H9 (cell line): ENCODE data around the gene SPECC1. TPM values are rescaled to one million over a fixed set of nuclear protein-coding genes. Genes with fewer than 3 reads are reported as not detected.

Experiments
- DNase-seq: peaks from one replicate; pipeline ENCODE4 v3.0.0-alpha.2; 2017
- H2AFZ ChIP-seq: one replicate; pipeline ENCODE4 v1.6.1; 2013; ENCODE audit warnings: mild to moderate bottlenecking, low read length, control low read depth, moderate library complexity
- H2AK5ac ChIP-seq: 2 replicates; pipeline ENCODE4 v1.6.1; 2013; ENCODE audit warnings: low read length, control low read depth, mixed read lengths; ENCODE audit not compliant: insufficient read length
- H2BK120ac ChIP-seq: one replicate; pipeline ENCODE4 v1.6.1; 2013; ENCODE audit warnings: low read depth, mild to moderate bottlenecking, low read length, control low read depth, inconsistent platforms; ENCODE audit not compliant: poor library complexity, severe bottlenecking
- H2BK12ac ChIP-seq: 2 replicates; pipeline ENCODE4 v1.6.1; 2013; ENCODE audit warnings: low read length, control low read depth, mixed read lengths, low read depth; ENCODE audit not compliant: insufficient read length
- H2BK15ac ChIP-seq: 2 replicates; pipeline ENCODE4 v1.6.1; 2013; ENCODE audit warnings: low read depth, low read length, control low read depth
- H2BK20ac ChIP-seq: one replicate; pipeline ENCODE4 v1.6.1; 2013; ENCODE audit warnings: low read depth, mild to moderate bottlenecking, low read length, control low read depth, inconsistent platforms; ENCODE audit not compliant: poor library complexity, severe bottlenecking
- H2BK5ac ChIP-seq: 2 replicates; pipeline ENCODE4 v1.6.1; 2013; ENCODE audit warnings: low read length, control low read depth, mixed read lengths; ENCODE audit not compliant: insufficient read length
- H3K14ac ChIP-seq: 2 replicates; pipeline ENCODE4 v1.6.1; 2013; ENCODE audit warnings: low read length, control low read depth; ENCODE audit not compliant: insufficient read depth
- H3K18ac ChIP-seq: 2 replicates; pipeline ENCODE4 v1.6.1; 2013; ENCODE audit warnings: low read depth, mild to moderate bottlenecking, mixed read lengths, low read length, control low read depth; ENCODE audit not compliant: insufficient read length
- H3K23ac ChIP-seq: 2 replicates; pipeline ENCODE4 v1.6.1; 2013; ENCODE audit warnings: low read length, control low read depth, mixed read lengths, low read depth; ENCODE audit not compliant: insufficient read length
- H3K23me2 ChIP-seq: 2 replicates; pipeline ENCODE4 v1.6.1; 2013; ENCODE audit warnings: low read depth, mild to moderate bottlenecking, mixed read lengths, low read length, control low read depth; ENCODE audit not compliant: insufficient read length, poor library complexity, severe bottlenecking
- H3K27ac ChIP-seq: 2 replicates; pipeline ENCODE4 v1.5.1; 2013; ENCODE audit warnings: low read length, control low read depth, mixed read lengths, low read depth; ENCODE audit not compliant: insufficient read length
- H3K27me3 ChIP-seq: 2 replicates; pipeline ENCODE4 v1.6.1; 2013; ENCODE audit warnings: low read length, control low read depth, inconsistent platforms; ENCODE audit not compliant: insufficient read depth
- H3K4ac ChIP-seq: 2 replicates; pipeline ENCODE4 v1.6.1; 2013; ENCODE audit warnings: low read depth, mild to moderate bottlenecking, control low read depth, inconsistent platforms, low read length, moderate library complexity
- H3K4me1 ChIP-seq: 2 replicates; pipeline ENCODE4 v1.6.1; 2013; ENCODE audit warnings: low read length, control low read depth, inconsistent platforms; ENCODE audit not compliant: insufficient read depth
- H3K4me2 ChIP-seq: 2 replicates; pipeline ENCODE4 v1.6.1; 2013; ENCODE audit warnings: low read length, control low read depth, mixed read lengths; ENCODE audit not compliant: insufficient read length, insufficient read depth
- H3K56ac ChIP-seq: 2 replicates; pipeline ENCODE4 v1.6.1; 2013; ENCODE audit warnings: low read depth, mild to moderate bottlenecking, mixed read lengths, low read length, control low read depth; ENCODE audit not compliant: insufficient read length
- H3K79me1 ChIP-seq: 2 replicates; pipeline ENCODE4 v1.6.1; 2013; ENCODE audit warnings: low read depth, mild to moderate bottlenecking, moderate library complexity, low read length, control low read depth, inconsistent platforms; ENCODE audit not compliant: insufficient read depth, poor library complexity, severe bottlenecking
- H3K79me2 ChIP-seq: 2 replicates; pipeline ENCODE4 v1.6.1; 2013; ENCODE audit warnings: low read length, control low read depth, inconsistent platforms; ENCODE audit not compliant: insufficient read depth
- H3K9ac ChIP-seq: 2 replicates; pipeline ENCODE4 v1.6.1; 2013; ENCODE audit warnings: low read length, control low read depth, mixed read lengths; ENCODE audit not compliant: insufficient read length; ENCODE audit errors: extremely low read depth
- H3K9me3 ChIP-seq: one replicate; pipeline ENCODE4 v1.6.1; 2013; ENCODE audit warnings: low read depth, low read length, inconsistent platforms; ENCODE audit not compliant: control insufficient read depth
- H3T11ph ChIP-seq: one replicate; pipeline ENCODE4 v1.6.1; 2013; ENCODE audit warnings: mild to moderate bottlenecking, low read length, control low read depth, inconsistent platforms
- H4K20me1 ChIP-seq: one replicate; pipeline ENCODE4 v1.6.1; 2013; ENCODE audit not compliant: control insufficient read depth, insufficient read length, insufficient read depth
- H4K5ac ChIP-seq: 2 replicates; pipeline ENCODE4 v1.6.1; 2013; ENCODE audit warnings: low read depth, mild to moderate bottlenecking, mixed read lengths, low read length, control low read depth; ENCODE audit not compliant: insufficient read length
- H4K8ac ChIP-seq: replicated peaks from 2 replicates; pipeline ENCODE4 v1.6.1; 2013; ENCODE audit warnings: low read length, control low read depth, mixed read lengths, low read depth; ENCODE audit not compliant: insufficient read length
- H4K91ac ChIP-seq: 2 replicates; pipeline ENCODE4 v1.6.1; 2013; ENCODE audit warnings: low read depth, mild to moderate bottlenecking, moderate library complexity, mixed read lengths, low read length, control low read depth; ENCODE audit not compliant: insufficient read length
- H3K27ac Mint-ChIP-seq, 3 experiments: 2 replicates in 2 of 3; 3 replicates in 1 of 3; pipeline ENCODE4 v1.8.0; 2020 to 2021; ENCODE audit warnings: mixed read lengths in 3 of 3, mild to moderate bottlenecking in 1 of 3, moderate library complexity in 1 of 3
- H3K27me3 Mint-ChIP-seq: 2 replicates; pipeline ENCODE4 v1.8.0; 2021; ENCODE audit warnings: low read depth, mild to moderate bottlenecking, moderate library complexity, mixed read lengths
- H3K36me3 Mint-ChIP-seq, 3 experiments: 2 replicates in 2 of 3; 3 replicates in 1 of 3; pipeline ENCODE4 v1.8.0; 2020 to 2021; ENCODE audit warnings: low read depth in 3 of 3, mixed read lengths in 3 of 3; ENCODE audit not compliant: insufficient read depth in 1 of 3
- H3K4me1 Mint-ChIP-seq, 2 experiments: 2 replicates each; pipeline ENCODE4 v1.8.0; 2020; ENCODE audit warnings: mixed read lengths in 2 of 2
- H3K4me3 Mint-ChIP-seq, 2 experiments: 2 replicates in 1 of 2; 3 replicates in 1 of 2; pipeline ENCODE4 v1.8.0; 2020 to 2021; ENCODE audit warnings: mild to moderate bottlenecking in 2 of 2, mixed read lengths in 2 of 2, moderate library complexity in 1 of 2
- H3K9me3 Mint-ChIP-seq, 2 experiments: 2 replicates in 1 of 2; 3 replicates in 1 of 2; pipeline ENCODE4 v1.8.0; 2020; ENCODE audit warnings: mild to moderate bottlenecking in 2 of 2, mixed read lengths in 2 of 2, moderate library complexity in 1 of 2
- WGBS: extraction: QIAGEN DNeasy Blood & Tissue Kit; methylation state at CpG from one replicate; pipeline ENCODE4 v1.1.7; 2013; ENCODE audit warnings: missing lambda C conversion rate, low lambda C conversion rate, mixed read lengths; ENCODE audit not compliant: insufficient read length; ENCODE audit errors: extremely low coverage; 5-methylcytosine and 5-hydroxymethylcytosine counted together
- total RNA-seq: library from RNA; stranded (reverse); gene quantifications from 2 replicates; pipeline ENCODE4 v1.2.1, GENCODE V29; 2021
- TF ChIP-seq, protein P1 (sequence below): fragments of 200-600 bp; sonication (generic); conservative IDR thresholded peaks from 3 replicates; pipeline ENCODE4 v1.8.0; 2021; ENCODE audit warnings: antibody characterized with exemption, mild to moderate bottlenecking

Gene SPECC1
- total RNA-seq, 1 experiment from 2014 or later: 65.7 TPM

DNA sequence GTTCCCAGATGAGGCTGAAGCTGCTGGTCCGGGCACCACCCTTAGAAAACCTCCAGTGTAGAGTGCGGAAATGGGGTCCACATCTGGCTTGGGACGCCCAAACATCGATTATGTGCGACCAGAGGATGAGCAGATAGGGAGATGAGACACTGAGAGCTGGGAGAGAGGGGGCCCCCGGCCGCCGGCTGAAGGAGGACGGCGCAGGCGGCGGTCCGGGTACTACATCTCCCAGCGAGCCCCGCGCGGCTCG lies 182 bp upstream of the SPECC1 start:
- Histone ChIP-seq H2AFZ (peak overlapping the region; percentile 23), H3K56ac (no peak overlapping the region), H4K20me1 (no peaks in the 10 kb centered on the region), H2BK5ac (no peak overlapping the region), H3K79me1 (no peaks in the 10 kb centered on the region), H2BK20ac (no peak overlapping the region), H3K4me2 (peak overlapping the region; percentile 57), H3K4me1 (no peaks in the 10 kb centered on the region), H3K4ac (no peak overlapping the region), H3K27ac (no peak overlapping the region), H3K14ac (no peak overlapping the region), H3K23me2 (peaks cover 6% of the 10 kb centered on the region), H4K91ac (no peak overlapping the region), H2BK12ac (no peak overlapping the region), H4K8ac (no peak overlapping the region), H2BK15ac (no peak overlapping the region), H3K23ac (no peak overlapping the region), H3K9ac (no peak overlapping the region), H4K5ac (no peak overlapping the region), H3T11ph (no peak overlapping the region), H3K27me3 (no peaks in the 10 kb centered on the region), H3K79me2 (no peaks in the 10 kb centered on the region), H3K18ac (no peak overlapping the region), H3K9me3 (no peaks in the 10 kb centered on the region), H2AK5ac (no peak overlapping the region), H2BK120ac (no peak overlapping the region)
- peaks cover 11 to 16% of the 10 kb centered on the region in 2 experiments for H3K4me1 Mint-ChIP-seq
- no peaks in the 10 kb centered on the region for H3K36me3 Mint-ChIP-seq
- TF ChIP-seq, protein P1, sequence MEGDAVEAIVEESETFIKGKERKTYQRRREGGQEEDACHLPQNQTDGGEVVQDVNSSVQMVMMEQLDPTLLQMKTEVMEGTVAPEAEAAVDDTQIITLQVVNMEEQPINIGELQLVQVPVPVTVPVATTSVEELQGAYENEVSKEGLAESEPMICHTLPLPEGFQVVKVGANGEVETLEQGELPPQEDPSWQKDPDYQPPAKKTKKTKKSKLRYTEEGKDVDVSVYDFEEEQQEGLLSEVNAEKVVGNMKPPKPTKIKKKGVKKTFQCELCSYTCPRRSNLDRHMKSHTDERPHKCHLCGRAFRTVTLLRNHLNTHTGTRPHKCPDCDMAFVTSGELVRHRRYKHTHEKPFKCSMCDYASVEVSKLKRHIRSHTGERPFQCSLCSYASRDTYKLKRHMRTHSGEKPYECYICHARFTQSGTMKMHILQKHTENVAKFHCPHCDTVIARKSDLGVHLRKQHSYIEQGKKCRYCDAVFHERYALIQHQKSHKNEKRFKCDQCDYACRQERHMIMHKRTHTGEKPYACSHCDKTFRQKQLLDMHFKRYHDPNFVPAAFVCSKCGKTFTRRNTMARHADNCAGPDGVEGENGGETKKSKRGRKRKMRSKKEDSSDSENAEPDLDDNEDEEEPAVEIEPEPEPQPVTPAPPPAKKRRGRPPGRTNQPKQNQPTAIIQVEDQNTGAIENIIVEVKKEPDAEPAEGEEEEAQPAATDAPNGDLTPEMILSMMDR: no peak
- H3K4me3 Mint-ChIP-seq: peak overlapping the region; percentile 84 to 92
- no peaks in the 10 kb centered on the region for H3K9me3 Mint-ChIP-seq
- no CpG with 5 or more reads among the region's 18 CpGs for WGBS
- H3K27ac Mint-ChIP-seq: no peak overlapping the region
- DNase-seq: no peak
- peaks cover 35% of the 10 kb centered on the region for H3K27me3 Mint-ChIP-seq
